ENCODE data around the gene FAM8A1.

FAM8A1 gene

DNA sequence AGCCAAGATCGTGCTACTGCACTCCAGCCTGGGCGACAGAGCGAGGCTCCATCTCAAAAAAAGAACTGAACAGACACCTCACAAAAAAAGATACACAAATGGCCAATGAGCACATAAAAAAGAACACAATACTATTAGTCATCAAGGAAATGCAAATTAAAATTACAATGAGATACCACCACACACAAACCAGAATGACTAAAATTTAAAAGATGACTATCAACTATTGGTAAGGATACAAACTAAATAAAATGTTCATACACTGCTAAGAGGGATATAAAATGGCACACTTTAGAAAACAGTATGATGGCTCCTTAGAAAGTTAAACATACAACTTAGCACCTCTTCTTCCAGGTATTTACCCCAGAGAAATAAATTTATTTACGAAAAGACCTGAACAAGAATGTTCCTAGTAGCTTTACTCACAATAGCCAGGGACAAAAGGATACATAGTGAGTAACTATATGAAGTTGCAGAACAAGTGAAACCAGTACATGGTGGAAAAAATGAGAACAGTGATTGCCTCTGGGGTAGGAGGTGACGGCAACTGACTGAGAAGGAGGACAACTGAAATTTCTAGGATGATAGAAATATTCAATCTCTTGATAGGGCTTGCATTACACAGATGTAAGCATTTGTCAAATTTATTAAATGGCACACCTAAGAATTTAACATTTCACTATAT is 53.2 kb downstream of the FAM8A1 start:
- FAIRE-seq: no peak
- no peak for DNase-seq (ENCODE audit: extremely low spot score, insufficient read length, low read depth)

DNA sequence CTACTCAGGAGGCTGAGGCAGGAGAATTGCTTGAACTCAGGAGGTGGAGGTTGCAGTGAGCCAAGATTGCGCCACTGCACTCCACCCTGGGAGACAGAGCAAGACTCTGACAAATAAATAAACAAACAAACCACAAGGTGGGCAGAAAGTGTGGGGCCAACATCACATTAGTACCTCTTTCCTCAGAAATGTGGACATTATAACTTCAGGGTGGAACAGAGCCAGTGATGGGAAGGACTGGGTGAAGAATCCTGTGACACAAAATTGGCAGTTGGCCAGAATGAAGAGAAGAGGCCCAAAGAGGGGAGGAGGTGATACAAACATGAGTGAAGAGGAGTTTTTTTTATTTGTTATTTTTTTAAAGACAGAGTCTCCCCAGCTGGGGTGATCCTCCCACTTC is 56.0 kb downstream of the FAM8A1 start:
- FAIRE-seq (no peak), DNase-seq (ENCODE audit: extremely low spot score, insufficient read length, low read depth) (no peak)

DNA sequence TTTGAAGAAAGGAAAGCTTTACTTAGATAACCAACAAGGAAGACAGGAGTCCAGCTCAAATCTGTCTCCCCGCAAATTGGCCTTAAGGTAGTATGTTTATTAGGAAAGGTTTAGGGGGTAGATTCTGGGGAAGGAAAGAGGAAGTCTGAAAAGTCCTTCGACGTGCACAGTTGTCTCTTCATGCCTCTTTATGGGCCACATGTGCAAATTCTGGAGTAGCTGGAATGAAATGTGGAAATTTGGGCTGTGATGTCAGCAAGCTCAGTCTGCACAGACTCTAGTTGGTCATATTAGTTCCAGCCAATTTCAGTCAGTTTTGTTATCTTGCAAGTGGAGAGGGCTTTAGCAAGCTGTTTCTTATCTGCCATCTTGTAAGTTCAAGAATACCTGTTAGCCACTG is 56.5 kb downstream of the FAM8A1 start:
- no peak for DNase-seq (ENCODE audit: extremely low spot score, insufficient read length, low read depth)
- no peak for FAIRE-seq

Measured in GM18507 (cell line).